NCI-H2227 (cell line): ENCODE measurements around the gene CEP164.
"Not testable (repeated sequence)": the region's sequence is repeated elsewhere in the genome, so short reads cannot be mapped to it uniquely, and the experiment has no call there.

ENCODE experiments used
- DNase-seq: peaks from one replicate; lab custom pipeline; 2025; ENCODE audit not compliant: unreplicated experiment; lab: John Stamatoyannopoulos, UW

Gene CEP164

GRCh38 chr11:117437041-117437790 lies 109.6 kb downstream of the CEP164 start:
- no peak for DNase-seq

GRCh38 chr11:117437791-117438130 lies 110.1 kb downstream of the CEP164 start:
- DNase-seq = no peak

- DNase-seq = no peak
Measured at GRCh38 chr11:117438371-117439000, 110.8 kb downstream of the CEP164 start.

GRCh38 chr11:117439256-117439655 lies 111.6 kb downstream of the CEP164 start:
- no peak for DNase-seq

- DNase-seq = no peak
Measured at GRCh38 chr11:117440258-117440657, 112.6 kb downstream of the CEP164 start.

GRCh38 chr11:117441146-117441975 lies 113.7 kb downstream of the CEP164 start:
- DNase-seq = no peak

- no peak for DNase-seq
Measured at GRCh38 chr11:117442049-117442868, 114.6 kb downstream of the CEP164 start.

- no peak for DNase-seq
Measured at GRCh38 chr11:117442869-117443239, 115.2 kb downstream of the CEP164 start.

- peak; percentile 29 for DNase-seq
Measured at GRCh38 chr11:117443266-117444186, 115.9 kb downstream of the CEP164 start.

GRCh38 chr11:117444256-117444655 lies 116.6 kb downstream of the CEP164 start:
- peak; percentile 54 for DNase-seq

GRCh38 chr11:117444711-117445658 lies 117.3 kb downstream of the CEP164 start:
- peak; percentile 54 for DNase-seq

GRCh38 chr11:117449111-117449693 lies 121.5 kb downstream of the CEP164 start:
- DNase-seq = no peak

- DNase-seq = no peak
Measured at GRCh38 chr11:117453886-117454563, 126.4 kb downstream of the CEP164 start.

GRCh38 chr11:117454564-117454917 lies 126.9 kb downstream of the CEP164 start:
- no peak for DNase-seq

- DNase-seq = no peak
Measured at GRCh38 chr11:117456027-117456720, 128.5 kb downstream of the CEP164 start.

GRCh38 chr11:117456721-117457029 lies 129.0 kb downstream of the CEP164 start:
- not testable (repeated sequence) for DNase-seq

GRCh38 chr11:117457031-117457785 lies 129.6 kb downstream of the CEP164 start:
- no peak for DNase-seq
